ENCODE results near the gene LRRK1. TPM values are rescaled to one million over a fixed set of nuclear protein-coding genes. Genes with fewer than 3 reads are reported as not detected.

LRRK1 gene
- total RNA-seq, 4 donors from 2014 or later: 14.1 to 31.5 (median 16.8) TPM

DNA sequence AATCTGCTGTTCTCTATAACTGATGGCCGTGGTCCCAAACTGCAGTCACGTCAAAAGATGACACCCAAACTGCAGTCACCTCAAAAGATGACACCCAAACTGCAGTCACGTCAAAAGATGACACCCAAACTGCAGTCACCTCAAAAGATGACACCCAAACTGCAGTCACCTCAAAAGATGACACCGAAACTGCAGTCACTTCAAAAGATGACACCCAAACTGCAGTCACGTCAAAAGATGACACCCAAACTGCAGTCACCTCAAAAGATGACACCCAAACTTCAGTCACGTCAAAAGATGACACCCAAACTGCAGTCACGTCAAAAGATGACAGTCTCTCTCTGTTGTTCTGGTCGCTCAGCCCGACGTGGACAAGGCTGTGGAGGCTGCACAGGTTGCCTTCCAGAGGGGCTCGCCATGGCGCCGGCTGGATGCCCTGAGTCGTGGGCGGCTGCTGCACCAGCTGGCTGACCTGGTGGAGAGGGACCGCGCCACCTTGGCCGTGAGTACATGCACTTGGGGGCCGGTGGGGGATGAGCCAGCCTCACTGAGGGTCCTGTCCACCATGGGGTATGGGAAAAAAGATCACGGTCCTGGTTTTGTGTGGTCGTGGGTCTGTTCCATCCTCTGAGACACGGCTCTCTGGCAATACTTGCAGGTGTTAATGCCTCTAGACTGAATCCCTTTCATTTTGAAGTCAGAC lies 31.8 kb upstream of the LRRK1 start:
- Histone ChIP-seq H3K4me3 (no peak overlapping the region), H3K27me3 (no peaks in the 10 kb centered on the region), H3K36me3 (no peaks in the 10 kb centered on the region), H3K27ac (no peak overlapping the region), H3K9me3 (no peaks in the 10 kb centered on the region), H3K4me1 (peaks cover 0 to 18% (median 7%) of the 10 kb centered on the region in 4 donors)
- 90 to 91% methylated on average over 22 of the region's 22 CpGs for WGBS, 2 donors
- no peak for DNase-seq (ENCODE audit: low spot score in 2 of 2)
- TF ChIP-seq EP300 (IDR thresholded peaks at IDR 0.05): no peak
- TF ChIP-seq, protein P1, sequence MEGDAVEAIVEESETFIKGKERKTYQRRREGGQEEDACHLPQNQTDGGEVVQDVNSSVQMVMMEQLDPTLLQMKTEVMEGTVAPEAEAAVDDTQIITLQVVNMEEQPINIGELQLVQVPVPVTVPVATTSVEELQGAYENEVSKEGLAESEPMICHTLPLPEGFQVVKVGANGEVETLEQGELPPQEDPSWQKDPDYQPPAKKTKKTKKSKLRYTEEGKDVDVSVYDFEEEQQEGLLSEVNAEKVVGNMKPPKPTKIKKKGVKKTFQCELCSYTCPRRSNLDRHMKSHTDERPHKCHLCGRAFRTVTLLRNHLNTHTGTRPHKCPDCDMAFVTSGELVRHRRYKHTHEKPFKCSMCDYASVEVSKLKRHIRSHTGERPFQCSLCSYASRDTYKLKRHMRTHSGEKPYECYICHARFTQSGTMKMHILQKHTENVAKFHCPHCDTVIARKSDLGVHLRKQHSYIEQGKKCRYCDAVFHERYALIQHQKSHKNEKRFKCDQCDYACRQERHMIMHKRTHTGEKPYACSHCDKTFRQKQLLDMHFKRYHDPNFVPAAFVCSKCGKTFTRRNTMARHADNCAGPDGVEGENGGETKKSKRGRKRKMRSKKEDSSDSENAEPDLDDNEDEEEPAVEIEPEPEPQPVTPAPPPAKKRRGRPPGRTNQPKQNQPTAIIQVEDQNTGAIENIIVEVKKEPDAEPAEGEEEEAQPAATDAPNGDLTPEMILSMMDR (IDR thresholded peaks at IDR 0.05): no peak

DNA sequence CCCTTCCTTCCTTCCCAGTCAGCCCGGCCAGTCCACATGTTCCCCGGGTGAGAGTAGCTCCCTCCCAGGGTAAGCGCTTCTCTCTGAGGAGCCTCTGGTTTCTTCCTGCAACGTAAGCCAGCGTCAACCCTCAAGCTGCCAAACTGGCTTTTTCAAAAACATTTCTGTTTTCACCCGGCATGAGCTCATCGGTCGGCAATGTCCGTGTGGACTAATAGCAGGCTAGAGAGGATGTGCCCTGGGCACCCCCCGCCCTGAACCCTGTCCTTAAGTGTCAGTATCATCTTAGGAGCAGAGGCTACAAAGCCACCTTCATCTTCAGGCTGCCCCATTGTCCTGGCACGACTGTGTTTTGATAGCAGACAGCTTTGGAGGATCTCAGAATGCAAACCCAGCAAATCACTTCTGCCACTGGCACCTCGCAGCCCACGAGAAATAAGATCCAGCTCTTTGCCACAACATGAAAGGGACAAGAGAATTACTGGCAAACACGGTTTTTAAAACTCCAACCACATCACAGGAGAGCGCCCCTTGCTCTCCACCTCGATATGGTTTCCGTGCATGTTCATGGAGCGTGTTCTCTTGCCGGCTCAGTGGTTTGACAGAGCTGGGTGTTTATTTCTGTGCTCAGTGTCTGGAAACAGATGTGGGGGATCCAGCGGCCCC lies 29.6 kb upstream of the LRRK1 start:
- Histone ChIP-seq H3K36me3 (peaks cover 0 to 4% (median 0%) of the 10 kb centered on the region in 3 donors), H3K9me3 (no peaks in the 10 kb centered on the region), H3K4me3 (no peak overlapping the region), H3K27me3 (no peaks in the 10 kb centered on the region), H3K27ac (peak overlapping the region in 2 of 4 donors; percentile 62 to 70), H3K4me1 (peaks cover 0 to 18% (median 7%) of the 10 kb centered on the region in 4 donors)
- WGBS, 2 donors: 31 to 35% methylated on average over 20 of the region's 20 CpGs
- DNase-seq (ENCODE audit: low spot score in 2 of 2): peak; percentile 39 to 53
- TF ChIP-seq POLR2A (IDR thresholded peaks at IDR 0.05): no peak
- TF ChIP-seq EP300 (IDR thresholded peaks at IDR 0.05): peak in 1 of 2 donors; percentile 23

DNA sequence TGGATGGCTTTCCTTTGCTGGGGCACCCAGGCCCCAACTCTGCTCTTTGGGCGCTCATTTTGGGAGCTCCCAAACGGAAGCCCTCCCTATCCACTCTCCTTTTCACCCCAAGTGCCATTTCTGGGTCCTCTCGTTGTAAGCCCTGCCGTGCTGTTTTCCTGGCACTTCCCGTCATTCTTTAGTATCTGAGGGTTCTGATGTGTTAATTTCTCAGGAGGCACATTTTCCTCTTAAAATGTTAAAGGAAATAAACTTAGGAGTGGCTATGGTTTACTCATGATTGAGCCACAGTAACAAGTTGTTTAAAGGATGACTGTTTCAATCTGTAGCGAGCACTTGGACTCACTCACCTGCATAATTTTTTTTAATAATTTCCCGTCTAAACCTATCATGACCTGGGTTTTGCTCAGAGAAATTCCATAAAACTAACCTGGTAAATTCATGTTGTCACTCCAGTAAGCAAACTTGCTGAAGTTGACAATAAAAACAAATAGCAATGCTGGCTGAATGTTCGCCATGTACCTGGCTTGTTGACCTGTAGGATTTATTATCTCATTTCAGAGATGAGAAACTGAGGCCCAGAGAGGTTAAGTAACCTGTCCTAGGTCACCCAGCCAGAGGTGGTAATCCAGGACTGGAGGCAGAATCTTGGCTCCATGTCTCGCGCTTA lies 29.0 kb upstream of the LRRK1 start:
- H3K36me3 ChIP-seq: peaks cover 0 to 4% (median 0%) of the 10 kb centered on the region in 3 donors
- no peak for DNase-seq (ENCODE audit: low spot score in 2 of 2)
- peaks cover 0 to 18% (median 7%) of the 10 kb centered on the region in 4 donors for H3K4me1 ChIP-seq
- H3K9me3 ChIP-seq: no peaks in the 10 kb centered on the region
- H3K27me3 ChIP-seq: no peaks in the 10 kb centered on the region
- H3K27ac ChIP-seq: peak overlapping the region in 2 of 4 donors; percentile 62 to 70
- no peak overlapping the region for H3K4me3 ChIP-seq
- TF ChIP-seq, protein P1 (IDR thresholded peaks at IDR 0.05): no peak
- TF ChIP-seq EP300 (IDR thresholded peaks at IDR 0.05): no peak
- no peak for TF ChIP-seq POLR2A (IDR thresholded peaks at IDR 0.05)
- 80 to 84% methylated on average over 10 of the region's 10 CpGs for WGBS, 2 donors

DNA sequence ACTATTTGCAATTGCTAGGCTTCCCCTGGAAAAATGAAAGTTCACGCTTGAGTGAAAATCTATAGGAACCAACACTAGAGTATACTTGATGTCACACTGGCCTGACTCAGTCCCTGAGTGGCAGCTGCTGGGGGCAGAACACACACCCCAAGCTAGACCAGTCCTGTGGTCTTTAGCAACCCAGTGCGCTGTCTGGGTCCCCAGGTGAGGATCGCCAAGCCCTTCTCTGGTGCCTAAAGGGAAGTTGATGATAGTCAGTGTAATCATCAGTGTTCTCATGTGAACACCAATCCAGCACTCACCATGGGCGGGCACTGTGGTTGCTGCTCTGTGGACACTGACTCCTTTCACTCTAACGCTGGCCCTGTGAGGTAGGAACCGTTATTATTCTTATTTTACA lies 28.3 kb upstream of the LRRK1 start:
- peaks cover 0 to 4% (median 0%) of the 10 kb centered on the region in 3 donors for H3K36me3 ChIP-seq
- H3K27ac ChIP-seq: peak overlapping the region in 1 of 4 donors; percentile 23
- H3K4me1 ChIP-seq: peaks cover 0 to 18% (median 7%) of the 10 kb centered on the region in 4 donors
- TF ChIP-seq EP300 (IDR thresholded peaks at IDR 0.05): no peak
- TF ChIP-seq, protein P1 (IDR thresholded peaks at IDR 0.05): no peak
- no peak for TF ChIP-seq POLR2A (IDR thresholded peaks at IDR 0.05)
- no peaks in the 10 kb centered on the region for H3K27me3 ChIP-seq
- no peaks in the 10 kb centered on the region for H3K9me3 ChIP-seq
- H3K4me3 ChIP-seq: no peak overlapping the region
- 85 to 90% methylated on average over 6 of the region's 6 CpGs for WGBS, 2 donors
- no peak for DNase-seq (ENCODE audit: low spot score in 2 of 2)

DNA sequence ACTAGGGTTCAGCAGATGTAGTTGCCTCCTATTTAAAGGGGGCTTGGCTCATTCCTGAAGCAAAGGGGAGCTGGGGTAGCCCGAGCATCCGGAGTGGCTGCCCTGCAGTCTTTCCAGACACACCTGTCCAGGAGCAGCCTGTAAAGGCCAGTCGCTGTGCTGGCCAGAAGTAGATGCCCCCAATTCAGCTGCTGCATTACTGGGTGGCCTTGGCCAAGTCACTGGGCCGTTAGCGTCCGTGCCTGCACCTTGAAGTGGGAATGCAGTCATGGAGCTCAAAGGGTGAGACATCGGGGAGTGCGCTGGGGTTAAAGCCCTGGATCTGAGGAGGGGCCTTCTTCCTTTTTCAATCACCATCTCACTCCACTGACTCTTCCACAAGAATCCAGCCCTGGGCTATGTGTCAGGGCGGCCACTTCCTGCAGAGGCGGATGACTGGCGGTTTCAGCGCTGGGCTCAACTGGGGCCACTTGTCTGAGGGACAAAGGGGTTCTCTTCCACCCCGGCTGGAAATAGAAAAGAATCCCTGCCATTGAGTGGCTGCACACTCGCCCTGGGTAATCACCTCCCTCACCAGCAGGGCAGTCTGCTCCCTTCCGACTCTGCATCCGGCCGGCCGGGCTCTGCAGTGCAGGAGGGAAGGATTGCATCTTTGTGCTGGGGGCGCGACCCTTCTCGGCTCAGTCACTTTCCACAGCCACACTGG lies 27.7 kb upstream of the LRRK1 start:
- H3K9me3 ChIP-seq: no peaks in the 10 kb centered on the region
- TF ChIP-seq, protein P1 (IDR thresholded peaks at IDR 0.05): peak in 2 of 5 experiments; percentile 23 to 32
- TF ChIP-seq EP300 (IDR thresholded peaks at IDR 0.05): no peak
- H3K4me1 ChIP-seq: peaks cover 0 to 18% (median 7%) of the 10 kb centered on the region in 4 donors
- H3K36me3 ChIP-seq: peaks cover 0 to 4% (median 0%) of the 10 kb centered on the region in 3 donors
- no peaks in the 10 kb centered on the region for H3K27me3 ChIP-seq
- H3K27ac ChIP-seq: peak overlapping the region in 2 of 4 donors; percentile 23 to 40
- DNase-seq (ENCODE audit: low spot score in 2 of 2): no peak
- no peak overlapping the region for H3K4me3 ChIP-seq
- 60 to 69% methylated on average over 20 of the region's 21 CpGs for WGBS, 2 donors
